HepG2 (cell line): ENCODE measurements around the gene SPCS1. TPM values are rescaled to one million over a fixed set of nuclear protein-coding genes. Genes with fewer than 3 reads are reported as not detected.
A peak's percentile ranks its signal among the peaks of the same experiment; 100 is the strongest.

Experiments used
- BRCA1 ChIP-seq: sonication (generic); formaldehyde crosslinking; IDR thresholded peaks from 2 replicates; pipeline ENCODE4 v1.4.0; 2020; ENCODE audit warnings: missing genetic modification reagents
- CBX2 ChIP-seq, 2 experiments: fragments of 200-600 bp in 1 of 2; sonication (generic); formaldehyde crosslinking in 1 of 2; IDR thresholded peaks; 2 replicates each; pipeline versions ENCODE4 v1.7.0 to v1.8.1; 2018 to 2022; ENCODE audit warnings: low read depth in 2 of 2, low read length in 1 of 2, mild to moderate bottlenecking in 1 of 2, missing genetic modification reagents in 1 of 2
- CREM ChIP-seq, 2 experiments: sonication (generic) in 1 of 2; formaldehyde crosslinking in 1 of 2; IDR thresholded peaks; 2 replicates each; pipeline versions ENCODE4 v1.4.0 to v1.6.1; 2016 to 2020; ENCODE audit warnings: antibody characterized with exemption in 1 of 2, mild to moderate bottlenecking in 1 of 2, missing genetic modification reagents in 1 of 2
- DPF2 ChIP-seq: sonication (generic); formaldehyde crosslinking; IDR thresholded peaks from 2 replicates; pipeline ENCODE4 v1.4.0; 2020; ENCODE audit warnings: mild to moderate bottlenecking, low read depth, missing genetic modification reagents, borderline replicate concordance
- MTF1 ChIP-seq: sonication (generic); formaldehyde crosslinking; IDR thresholded peaks from 2 replicates; pipeline ENCODE4 v1.5.0; 2020; ENCODE audit warnings: missing genetic modification reagents
- NFKBIZ ChIP-seq: IDR thresholded peaks from 2 replicates; pipeline ENCODE4 v1.6.1; 2018; ENCODE audit warnings: missing genetic modification reagents, missing compliant biosample characterization
- PTBP1 ChIP-seq: fragments of 200-400 bp; formaldehyde crosslinking; IDR thresholded peaks from 2 replicates; pipeline ENCODE4 v1.6.1; 2018; ENCODE audit warnings: low read length, low read depth; ENCODE audit not compliant: poor library complexity, severe bottlenecking
- TCF7 ChIP-seq: sonication (generic); IDR thresholded peaks from 2 replicates; pipeline ENCODE4 v1.6.1; 2016; ENCODE audit warnings: antibody characterized with exemption, low read depth
- TCF7L2 ChIP-seq: IDR thresholded peaks from 2 replicates; pipeline ENCODE4 v1.6.1; 2011; ENCODE audit warnings: mild to moderate bottlenecking, low read depth, low read length, moderate library complexity
- U2AF1 ChIP-seq: fragments of 200-400 bp; formaldehyde crosslinking; optimal IDR thresholded peaks from 2 replicates; pipeline ENCODE3; 2017; ENCODE audit warnings: mild to moderate bottlenecking, low read depth, low read length
- ZNF432 ChIP-seq: sonication (generic); formaldehyde crosslinking; IDR thresholded peaks from 2 replicates; pipeline ENCODE4 v1.5.0; 2020; ENCODE audit warnings: missing genetic modification reagents, mild to moderate bottlenecking, borderline replicate concordance
- ZNF772 ChIP-seq: sonication (generic); formaldehyde crosslinking; IDR thresholded peaks from 2 replicates; pipeline ENCODE4 v1.5.0; 2020; ENCODE audit warnings: mild to moderate bottlenecking, missing genetic modification reagents
- polyA plus RNA-seq, 8 experiments: library from polyadenylated mRNA; depleted of rRNA in 3 of 8; stranded (reverse) in 7 of 8; unstranded in 1 of 8; fragments of >200 nt; fragmentation: Illumina TruSeq in 4 of 8; extraction: Trizol in 4 of 8; gene quantifications; 2 replicates each; pipeline versions ENCODE4 v1.2.1 to v1.2.3, GENCODE V29; 2011 to 2016; ENCODE audit warnings: low read depth in 4 of 8, missing spikeins in 1 of 8, mixed read lengths in 1 of 8; ENCODE audit not compliant: insufficient read depth in 1 of 8
- total RNA-seq, 5 experiments: library from RNA; depleted of rRNA; stranded (reverse); fragments of >200 nt; fragmentation: Illumina TruSeq; extraction: Trizol; gene quantifications; 2 replicates each; pipeline ENCODE4 v1.2.3, GENCODE V29; 2016; ENCODE audit warnings: low read depth in 1 of 5
- TF ChIP-seq, protein P1 (sequence below): sonication (generic); formaldehyde crosslinking; IDR thresholded peaks from 2 replicates; pipeline ENCODE4 v1.5.0; 2020; ENCODE audit warnings: mild to moderate bottlenecking, low read depth, missing genetic modification reagents, borderline replicate concordance
- TF ChIP-seq, protein P2 (sequence below): IDR thresholded peaks from 2 replicates; pipeline ENCODE4 v1.6.1; 2016; ENCODE audit warnings: low read depth, control low read depth
- TF ChIP-seq, protein P3 (sequence below): IDR thresholded peaks from 2 replicates; pipeline ENCODE4 v1.6.1; 2016; ENCODE audit warnings: control low read depth
- TF ChIP-seq, protein P4 (sequence below): sonication (generic); formaldehyde crosslinking; IDR thresholded peaks from 2 replicates; pipeline ENCODE4 v1.5.1; 2020; ENCODE audit warnings: mild to moderate bottlenecking, moderate library complexity, missing genetic modification reagents
- TF ChIP-seq, protein P5 (sequence below): sonication (generic); formaldehyde crosslinking; IDR thresholded peaks from 2 replicates; pipeline ENCODE4 v1.4.0; 2020; ENCODE audit warnings: missing genetic modification reagents
- TF ChIP-seq, protein P6 (sequence below): sonication (generic); formaldehyde crosslinking; IDR thresholded peaks from 2 replicates; pipeline ENCODE4 v1.8.1; 2023; ENCODE audit warnings: missing genetic modification reagents, mild to moderate bottlenecking, borderline replicate concordance

The SPCS1 gene
- total and polyA plus RNA-seq, 2 of the 13 experiments (the other 11 are each of a cell fraction or from before 2014, with no cell fraction given) = 84.6 to 120 TPM

DNA sequence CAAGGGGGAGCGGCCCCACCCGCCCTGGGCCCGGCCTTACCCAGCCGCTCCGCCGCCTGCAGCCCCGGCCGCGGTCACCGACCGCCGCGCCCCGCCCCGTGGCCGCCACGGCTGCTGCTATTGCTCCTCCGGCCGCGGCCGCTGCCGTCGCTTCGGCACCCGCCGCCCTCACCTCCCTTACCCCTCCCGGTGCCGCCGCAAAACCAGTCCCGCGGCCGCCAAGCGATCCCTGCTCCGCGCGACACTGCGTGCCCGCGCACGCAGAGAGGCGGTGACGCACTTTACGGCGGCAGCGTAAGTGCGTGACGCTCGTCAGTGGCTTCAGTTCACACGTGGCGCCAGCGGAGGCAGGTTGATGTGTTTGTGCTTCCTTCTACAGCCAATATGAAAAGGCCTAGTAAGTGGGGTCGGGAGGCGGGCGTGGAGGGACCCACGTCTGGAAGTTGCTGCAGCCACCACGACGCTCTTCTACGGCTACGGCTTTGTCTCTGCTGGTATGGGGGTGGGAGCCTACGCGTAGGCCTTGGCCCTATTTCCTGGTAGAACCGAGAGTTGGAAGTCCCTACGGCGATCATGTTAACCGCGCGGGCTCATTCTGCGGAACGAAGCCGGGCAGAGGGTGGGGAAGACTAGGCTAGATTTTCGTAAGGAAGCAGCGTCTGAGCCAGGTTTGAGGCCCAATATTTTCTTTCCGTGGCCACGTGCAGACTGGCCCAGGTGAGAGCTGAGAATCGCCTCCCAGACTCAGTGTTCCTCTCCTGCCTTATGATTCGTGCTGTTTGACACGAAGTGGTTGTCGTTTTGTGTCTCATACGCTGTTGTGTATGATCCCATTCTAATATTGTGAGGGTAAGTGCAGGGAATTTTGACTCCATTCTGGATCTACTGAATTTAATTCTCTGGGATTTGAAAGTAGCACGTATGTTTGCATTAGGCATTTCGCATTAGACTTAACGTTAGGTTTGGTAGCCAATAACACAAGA is 19.9 kb upstream of the SPCS1 start, which contains the start of the genes GNL3 and PBRM1 (continued):
- peak; percentile 67; the same call in 1 of the 2 replicates for TF ChIP-seq BRCA1 (CRISPR knock-in tag)
- TF ChIP-seq, protein P1, sequence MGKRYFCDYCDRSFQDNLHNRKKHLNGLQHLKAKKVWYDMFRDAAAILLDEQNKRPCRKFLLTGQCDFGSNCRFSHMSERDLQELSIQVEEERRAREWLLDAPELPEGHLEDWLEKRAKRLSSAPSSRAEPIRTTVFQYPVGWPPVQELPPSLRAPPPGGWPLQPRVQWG (CRISPR knock-in tag) = no peak
- no peak for TF ChIP-seq CBX2 (IDR thresholded peaks at IDR 0.05; ENCODE audit: low read depth, low read length)
- TF ChIP-seq CBX2 (CRISPR knock-in tag; IDR thresholded peaks at IDR 0.05; ENCODE audit: low read depth) = no peak
- TF ChIP-seq MTF1 = no peak
- TF ChIP-seq, protein P2, sequence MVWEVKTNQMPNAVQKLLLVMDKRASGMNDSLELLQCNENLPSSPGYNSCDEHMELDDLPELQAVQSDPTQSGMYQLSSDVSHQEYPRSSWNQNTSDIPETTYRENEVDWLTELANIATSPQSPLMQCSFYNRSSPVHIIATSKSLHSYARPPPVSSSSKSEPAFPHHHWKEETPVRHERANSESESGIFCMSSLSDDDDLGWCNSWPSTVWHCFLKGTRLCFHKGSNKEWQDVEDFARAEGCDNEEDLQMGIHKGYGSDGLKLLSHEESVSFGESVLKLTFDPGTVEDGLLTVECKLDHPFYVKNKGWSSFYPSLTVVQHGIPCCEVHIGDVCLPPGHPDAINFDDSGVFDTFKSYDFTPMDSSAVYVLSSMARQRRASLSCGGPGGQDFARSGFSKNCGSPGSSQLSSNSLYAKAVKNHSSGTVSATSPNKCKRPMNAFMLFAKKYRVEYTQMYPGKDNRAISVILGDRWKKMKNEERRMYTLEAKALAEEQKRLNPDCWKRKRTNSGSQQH (CRISPR knock-in tag) = peak; percentile 92; the same call in 1 of the 2 replicates
- no peak for TF ChIP-seq ZNF432 (CRISPR knock-in tag)
- TF ChIP-seq CREM (IDR thresholded peaks at IDR 0.05) = peak; percentile 82
- no peak for TF ChIP-seq CREM (CRISPR knock-in tag; IDR thresholded peaks at IDR 0.05)
- TF ChIP-seq TCF7L2 = no peak
- no peak for TF ChIP-seq U2AF1
- TF ChIP-seq NFKBIZ = no peak; the same call in 1 of the 2 replicates
- no peak for TF ChIP-seq TCF7
- TF ChIP-seq, protein P3, sequence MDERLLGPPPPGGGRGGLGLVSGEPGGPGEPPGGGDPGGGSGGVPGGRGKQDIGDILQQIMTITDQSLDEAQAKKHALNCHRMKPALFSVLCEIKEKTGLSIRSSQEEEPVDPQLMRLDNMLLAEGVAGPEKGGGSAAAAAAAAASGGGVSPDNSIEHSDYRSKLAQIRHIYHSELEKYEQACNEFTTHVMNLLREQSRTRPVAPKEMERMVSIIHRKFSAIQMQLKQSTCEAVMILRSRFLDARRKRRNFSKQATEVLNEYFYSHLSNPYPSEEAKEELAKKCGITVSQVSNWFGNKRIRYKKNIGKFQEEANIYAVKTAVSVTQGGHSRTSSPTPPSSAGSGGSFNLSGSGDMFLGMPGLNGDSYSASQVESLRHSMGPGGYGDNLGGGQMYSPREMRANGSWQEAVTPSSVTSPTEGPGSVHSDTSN (CRISPR knock-in tag) = no peak
- no peak for TF ChIP-seq DPF2 (CRISPR knock-in tag)
- TF ChIP-seq ZNF772 = peak; percentile 44; the same call in 1 of the 2 replicates
- TF ChIP-seq, protein P4, sequence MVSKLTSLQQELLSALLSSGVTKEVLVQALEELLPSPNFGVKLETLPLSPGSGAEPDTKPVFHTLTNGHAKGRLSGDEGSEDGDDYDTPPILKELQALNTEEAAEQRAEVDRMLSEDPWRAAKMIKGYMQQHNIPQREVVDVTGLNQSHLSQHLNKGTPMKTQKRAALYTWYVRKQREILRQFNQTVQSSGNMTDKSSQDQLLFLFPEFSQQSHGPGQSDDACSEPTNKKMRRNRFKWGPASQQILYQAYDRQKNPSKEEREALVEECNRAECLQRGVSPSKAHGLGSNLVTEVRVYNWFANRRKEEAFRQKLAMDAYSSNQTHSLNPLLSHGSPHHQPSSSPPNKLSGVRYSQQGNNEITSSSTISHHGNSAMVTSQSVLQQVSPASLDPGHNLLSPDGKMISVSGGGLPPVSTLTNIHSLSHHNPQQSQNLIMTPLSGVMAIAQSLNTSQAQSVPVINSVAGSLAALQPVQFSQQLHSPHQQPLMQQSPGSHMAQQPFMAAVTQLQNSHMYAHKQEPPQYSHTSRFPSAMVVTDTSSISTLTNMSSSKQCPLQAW (CRISPR knock-in tag) = peak; percentile 74
- TF ChIP-seq PTBP1 = no peak
- TF ChIP-seq, protein P5, sequence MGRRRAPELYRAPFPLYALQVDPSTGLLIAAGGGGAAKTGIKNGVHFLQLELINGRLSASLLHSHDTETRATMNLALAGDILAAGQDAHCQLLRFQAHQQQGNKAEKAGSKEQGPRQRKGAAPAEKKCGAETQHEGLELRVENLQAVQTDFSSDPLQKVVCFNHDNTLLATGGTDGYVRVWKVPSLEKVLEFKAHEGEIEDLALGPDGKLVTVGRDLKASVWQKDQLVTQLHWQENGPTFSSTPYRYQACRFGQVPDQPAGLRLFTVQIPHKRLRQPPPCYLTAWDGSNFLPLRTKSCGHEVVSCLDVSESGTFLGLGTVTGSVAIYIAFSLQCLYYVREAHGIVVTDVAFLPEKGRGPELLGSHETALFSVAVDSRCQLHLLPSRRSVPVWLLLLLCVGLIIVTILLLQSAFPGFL (CRISPR knock-in tag) = no peak
- TF ChIP-seq, protein P6, sequence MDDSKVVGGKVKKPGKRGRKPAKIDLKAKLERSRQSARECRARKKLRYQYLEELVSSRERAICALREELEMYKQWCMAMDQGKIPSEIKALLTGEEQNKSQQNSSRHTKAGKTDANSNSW (CRISPR knock-in tag) = no peak; the same call in 1 of the 2 replicates
